ENCODE results near the gene BPIFB4. TPM values are rescaled to one million over a fixed set of nuclear protein-coding genes. Genes with fewer than 3 reads are reported as not detected.
"Not testable (repeated sequence)": the region's sequence is repeated elsewhere in the genome, so short reads cannot be mapped to it uniquely, and the experiment has no call there.

Gene BPIFB4
- total RNA-seq, 4 donors from 2014 or later, result not detected

DNA sequence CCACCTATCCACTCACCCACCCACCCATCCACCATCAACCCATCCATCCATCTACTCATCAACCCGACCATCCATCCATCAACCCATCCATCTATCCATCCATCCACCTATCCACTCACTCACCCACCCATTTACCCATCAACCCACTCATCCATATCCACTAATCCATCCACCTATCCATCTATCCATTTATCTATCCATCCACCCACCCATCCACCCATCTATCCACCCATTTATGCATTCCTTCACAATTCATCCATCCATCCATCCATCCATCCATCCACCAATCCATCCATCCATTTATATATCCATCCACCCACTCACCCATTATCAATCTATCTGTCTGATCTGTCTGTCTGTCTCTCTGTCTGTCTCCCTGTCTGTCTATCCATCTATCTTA is 14.1 kb downstream of the BPIFB4 start:
- ATAC-seq (ENCODE audit: low FRiP score), result no peak
- DNase-seq (ENCODE audit: low spot score), result no peak
- TF ChIP-seq, protein P1, sequence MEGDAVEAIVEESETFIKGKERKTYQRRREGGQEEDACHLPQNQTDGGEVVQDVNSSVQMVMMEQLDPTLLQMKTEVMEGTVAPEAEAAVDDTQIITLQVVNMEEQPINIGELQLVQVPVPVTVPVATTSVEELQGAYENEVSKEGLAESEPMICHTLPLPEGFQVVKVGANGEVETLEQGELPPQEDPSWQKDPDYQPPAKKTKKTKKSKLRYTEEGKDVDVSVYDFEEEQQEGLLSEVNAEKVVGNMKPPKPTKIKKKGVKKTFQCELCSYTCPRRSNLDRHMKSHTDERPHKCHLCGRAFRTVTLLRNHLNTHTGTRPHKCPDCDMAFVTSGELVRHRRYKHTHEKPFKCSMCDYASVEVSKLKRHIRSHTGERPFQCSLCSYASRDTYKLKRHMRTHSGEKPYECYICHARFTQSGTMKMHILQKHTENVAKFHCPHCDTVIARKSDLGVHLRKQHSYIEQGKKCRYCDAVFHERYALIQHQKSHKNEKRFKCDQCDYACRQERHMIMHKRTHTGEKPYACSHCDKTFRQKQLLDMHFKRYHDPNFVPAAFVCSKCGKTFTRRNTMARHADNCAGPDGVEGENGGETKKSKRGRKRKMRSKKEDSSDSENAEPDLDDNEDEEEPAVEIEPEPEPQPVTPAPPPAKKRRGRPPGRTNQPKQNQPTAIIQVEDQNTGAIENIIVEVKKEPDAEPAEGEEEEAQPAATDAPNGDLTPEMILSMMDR (IDR thresholded peaks at IDR 0.05), result no peak

DNA sequence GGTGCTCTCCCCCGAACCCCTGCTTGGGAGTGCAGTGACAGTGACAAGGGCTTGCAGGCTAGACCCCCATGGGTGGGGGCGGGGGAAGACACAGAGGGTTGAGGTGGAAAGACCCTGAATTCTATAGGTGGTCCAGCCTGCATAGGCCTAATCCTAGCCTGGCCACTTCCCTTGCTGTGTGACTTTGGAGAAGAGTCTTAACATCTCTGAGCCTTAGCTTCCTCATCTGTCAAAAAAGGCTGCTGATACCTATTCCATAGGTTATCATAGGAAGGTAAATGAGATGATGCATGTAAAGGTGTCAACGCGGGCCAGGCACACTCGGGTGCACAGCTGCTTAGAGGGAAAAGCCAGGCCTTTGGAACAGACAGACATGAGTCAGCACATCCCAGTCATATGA is 15.8 kb downstream of the BPIFB4 start:
- TF ChIP-seq, protein P1 (IDR thresholded peaks at IDR 0.05), result no peak
- DNase-seq (ENCODE audit: low spot score) (no peak), ATAC-seq (ENCODE audit: low FRiP score) (no peak)

DNA sequence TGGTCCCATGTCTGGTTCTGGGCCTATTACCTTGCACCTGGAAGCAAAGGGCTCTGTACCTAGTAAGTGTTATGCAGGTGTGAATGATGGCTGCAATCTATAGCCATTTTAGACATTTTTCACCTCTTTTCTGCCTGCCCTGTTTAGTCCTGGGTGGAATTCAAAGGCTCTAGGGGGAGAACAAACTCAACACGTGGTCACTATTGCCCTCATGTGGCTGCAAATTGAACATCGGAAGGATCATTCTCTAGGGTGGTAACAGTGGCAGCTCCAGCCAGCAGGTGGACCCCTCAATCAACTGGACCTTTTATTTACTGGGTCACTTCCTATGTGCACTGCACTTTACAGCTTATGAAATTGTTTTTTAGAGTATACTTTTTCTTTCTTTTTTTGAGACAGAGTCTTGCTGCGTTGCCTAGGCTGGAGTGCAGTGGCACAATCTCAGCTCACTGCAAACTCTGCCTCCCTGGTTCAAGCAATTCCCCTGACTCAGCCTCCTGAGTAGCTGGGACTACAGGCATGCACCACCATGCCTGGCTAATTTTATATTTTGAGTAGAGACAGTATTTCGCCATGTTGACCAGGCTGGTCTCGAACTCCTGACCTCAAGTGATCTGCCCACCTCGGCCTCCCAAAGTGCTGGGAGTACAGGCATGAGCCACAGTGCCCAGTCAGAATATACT is 16.6 kb downstream of the BPIFB4 start:
- ATAC-seq (ENCODE audit: low FRiP score); DNase-seq (ENCODE audit: low spot score): not testable (repeated sequence)

DNA sequence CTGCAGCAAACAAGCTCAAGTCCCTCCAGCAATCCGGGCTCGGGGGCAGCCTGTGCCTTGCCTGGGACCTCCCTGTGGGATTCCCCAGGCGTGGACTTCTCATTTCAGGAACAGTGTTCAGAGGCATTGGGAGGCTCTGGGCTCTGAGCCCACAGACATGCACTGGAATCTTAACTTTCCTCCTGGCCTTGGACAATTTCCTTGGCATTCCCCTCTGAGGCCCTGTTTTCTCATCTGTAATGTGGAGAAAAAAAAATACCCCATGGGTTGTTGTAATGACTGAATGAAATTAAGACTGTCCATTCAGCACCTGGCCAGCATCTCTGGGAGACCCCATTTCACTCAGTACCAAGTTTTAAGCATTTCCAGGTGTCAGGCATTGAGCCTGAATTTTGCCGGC is 17.6 kb downstream of the BPIFB4 start:
- no peak for DNase-seq (ENCODE audit: low spot score)
- no peak for ATAC-seq (ENCODE audit: low FRiP score)
- TF ChIP-seq, protein P1 (IDR thresholded peaks at IDR 0.05), result no peak

DNA sequence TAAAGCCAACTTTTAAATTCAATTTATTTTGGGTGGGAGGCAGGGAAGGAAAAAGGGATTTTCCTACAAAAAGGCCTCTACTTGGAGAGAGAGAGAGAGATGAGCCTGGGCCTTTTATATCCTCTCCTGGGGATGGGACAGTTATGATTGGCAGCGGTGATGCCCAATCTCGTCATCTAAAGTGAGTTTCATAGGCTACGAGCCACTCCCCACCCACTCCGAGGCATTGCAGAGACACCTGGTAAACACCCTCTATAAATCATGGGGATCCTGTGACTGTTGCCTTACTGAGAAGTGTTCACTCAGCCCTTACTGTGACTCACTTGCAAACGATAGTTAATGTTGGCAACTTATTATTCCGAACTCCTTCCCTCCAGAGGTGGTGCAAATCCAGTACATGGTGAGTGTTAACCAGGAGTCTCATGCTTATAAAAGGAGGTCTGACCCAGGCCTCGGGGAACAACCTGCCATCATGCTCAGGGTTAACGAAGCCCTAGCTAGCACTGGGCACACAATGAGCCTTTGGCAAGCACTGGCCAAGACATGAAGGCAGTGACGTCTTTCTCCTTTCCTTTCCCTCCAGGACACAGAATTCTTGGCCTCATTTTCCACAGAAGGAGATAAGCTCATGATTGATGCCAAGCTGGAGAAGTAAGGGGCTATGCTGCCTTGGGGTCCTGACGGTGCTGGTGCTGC is 20.5 kb downstream of the BPIFB4 start:
- DNase-seq (ENCODE audit: low spot score) (no peak), ATAC-seq (ENCODE audit: low FRiP score) (no peak)
- TF ChIP-seq, protein P1 (IDR thresholded peaks at IDR 0.05), result no peak

DNA sequence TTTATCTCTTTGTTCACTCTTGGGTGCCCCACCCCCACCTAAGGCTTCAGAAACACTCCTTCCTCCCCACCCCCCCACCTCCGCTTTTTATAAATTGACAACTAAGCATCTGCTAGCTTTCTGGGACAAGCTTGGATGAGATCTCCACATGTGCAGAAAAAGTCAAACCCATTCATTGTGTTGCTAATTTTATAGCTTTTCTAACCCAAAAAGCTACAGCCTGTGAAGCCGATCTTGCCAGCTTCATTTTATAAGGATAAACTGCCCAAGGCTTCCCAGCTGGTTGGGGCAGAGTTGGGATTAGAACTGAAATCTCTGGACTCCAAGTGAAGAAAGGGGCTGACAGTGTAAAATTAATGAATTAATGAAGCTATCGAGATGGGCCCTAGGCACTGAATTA is 24.1 kb downstream of the BPIFB4 start:
- DNase-seq (ENCODE audit: low spot score) (no peak), ATAC-seq (ENCODE audit: low FRiP score) (no peak)
- TF ChIP-seq, protein P1 (IDR thresholded peaks at IDR 0.05), result no peak

DNA sequence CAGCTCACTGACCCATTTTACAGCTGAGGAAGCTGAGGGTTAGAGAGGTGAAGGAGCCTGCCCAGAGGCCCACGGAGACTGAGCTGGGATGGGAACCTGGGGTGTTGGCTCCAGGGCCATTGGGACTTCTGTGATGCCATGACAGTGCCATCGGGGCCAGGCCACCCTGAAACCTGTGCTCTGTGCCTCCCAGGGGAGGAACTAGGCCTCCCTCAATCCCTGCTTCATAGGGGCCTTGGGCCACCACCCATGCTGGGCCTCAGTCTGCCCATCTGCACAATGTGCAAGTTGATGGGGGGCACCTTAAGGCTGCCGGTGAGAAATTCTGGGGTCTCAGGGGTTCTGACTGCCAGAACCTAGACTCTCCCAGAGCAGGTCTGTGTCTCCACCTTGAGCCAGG is 24.9 kb downstream of the BPIFB4 start:
- DNase-seq (ENCODE audit: low spot score) (no peak), ATAC-seq (ENCODE audit: low FRiP score) (no peak)
- TF ChIP-seq, protein P1 (IDR thresholded peaks at IDR 0.05), result no peak
